Measurements from ENCODE around the gene KIF19. TPM values are rescaled to one million over a fixed set of nuclear protein-coding genes. Genes with fewer than 3 reads are reported as not detected.

Gene KIF19
- polyA plus RNA-seq, 3 donors = not detected

DNA sequence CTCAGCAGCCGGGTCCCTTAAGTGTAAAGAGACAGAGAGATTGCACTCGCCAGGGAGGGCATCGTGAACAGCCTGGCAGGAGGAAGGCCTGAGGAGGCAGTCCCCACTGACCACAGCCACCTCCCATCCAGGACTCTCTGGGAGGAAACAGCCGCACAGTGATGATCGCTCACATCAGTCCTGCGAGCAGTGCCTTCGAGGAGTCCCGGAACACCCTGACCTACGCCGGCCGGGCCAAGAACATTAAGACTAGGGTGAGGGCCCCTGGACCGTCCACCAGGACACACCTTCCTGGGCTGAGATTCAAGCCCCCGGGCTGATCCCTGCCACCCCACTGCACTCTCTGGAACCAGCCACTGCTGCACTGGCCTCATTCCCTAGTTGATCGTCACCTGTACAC is 21.6 kb downstream of the KIF19 start:
- WGBS (ENCODE audit: insufficient coverage) = 86% methylated on average over 11 of the region's 14 CpGs
- no peak overlapping the region for H3K4me3 Mint-ChIP-seq
- H3K4me1 ChIP-seq (ENCODE audit: control insufficient read depth in 1 of 2, insufficient read depth in 2 of 2, low read length in 2 of 2) = no peaks in the 10 kb centered on the region
- no peak overlapping the region for H3K4me3 ChIP-seq (replicated peaks in 1 of 3; ENCODE audit: low read depth in 2 of 3, low read length in 3 of 3)
- no peaks in the 10 kb centered on the region for H3K36me3 ChIP-seq (replicated peaks in 1 of 2; ENCODE audit: control insufficient read depth in 1 of 2, insufficient read depth in 2 of 2, low read length in 2 of 2)
- no peaks in the 10 kb centered on the region for H3K4me1 Mint-ChIP-seq
- H3K36me3 Mint-ChIP-seq = no peaks in the 10 kb centered on the region
- H3K9me3 ChIP-seq (replicated peaks in 1 of 2; ENCODE audit: control insufficient read depth in 1 of 2, insufficient read depth in 1 of 2, low read length in 2 of 2) = peaks cover 0 to 3% of the 10 kb centered on the region in 2 donors
- H4K20me1 ChIP-seq (ENCODE audit: insufficient read depth, low read length) = no peaks in the 10 kb centered on the region
- H3K27me3 Mint-ChIP-seq (ENCODE audit: low read depth in 3 of 3) = peaks cover 29 to 40% (median 33%) of the 10 kb centered on the region in 3 donors
- no peak overlapping the region for H3K9ac ChIP-seq (ENCODE audit: insufficient read depth, low read length, poor library complexity, severe bottlenecking)
- intact Hi-C loops (cut with micrococcal nuclease) = no loop called here
- H3K9me3 Mint-ChIP-seq = peaks cover 0 to 2% (median 0%) of the 10 kb centered on the region in 7 donors
- TF ChIP-seq, protein P1, sequence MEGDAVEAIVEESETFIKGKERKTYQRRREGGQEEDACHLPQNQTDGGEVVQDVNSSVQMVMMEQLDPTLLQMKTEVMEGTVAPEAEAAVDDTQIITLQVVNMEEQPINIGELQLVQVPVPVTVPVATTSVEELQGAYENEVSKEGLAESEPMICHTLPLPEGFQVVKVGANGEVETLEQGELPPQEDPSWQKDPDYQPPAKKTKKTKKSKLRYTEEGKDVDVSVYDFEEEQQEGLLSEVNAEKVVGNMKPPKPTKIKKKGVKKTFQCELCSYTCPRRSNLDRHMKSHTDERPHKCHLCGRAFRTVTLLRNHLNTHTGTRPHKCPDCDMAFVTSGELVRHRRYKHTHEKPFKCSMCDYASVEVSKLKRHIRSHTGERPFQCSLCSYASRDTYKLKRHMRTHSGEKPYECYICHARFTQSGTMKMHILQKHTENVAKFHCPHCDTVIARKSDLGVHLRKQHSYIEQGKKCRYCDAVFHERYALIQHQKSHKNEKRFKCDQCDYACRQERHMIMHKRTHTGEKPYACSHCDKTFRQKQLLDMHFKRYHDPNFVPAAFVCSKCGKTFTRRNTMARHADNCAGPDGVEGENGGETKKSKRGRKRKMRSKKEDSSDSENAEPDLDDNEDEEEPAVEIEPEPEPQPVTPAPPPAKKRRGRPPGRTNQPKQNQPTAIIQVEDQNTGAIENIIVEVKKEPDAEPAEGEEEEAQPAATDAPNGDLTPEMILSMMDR (IDR thresholded peaks at IDR 0.05) = no peak
- no peak overlapping the region for H3K4me2 ChIP-seq (replicated peaks; ENCODE audit: extremely low read depth, low read length, poor library complexity, severe bottlenecking)
- H2AFZ ChIP-seq (ENCODE audit: insufficient read depth, low read depth, low read length, poor library complexity, severe bottlenecking) = no peak overlapping the region
- peaks cover 8 to 24% of the 10 kb centered on the region in 2 donors for H3K27me3 ChIP-seq (ENCODE audit: control insufficient read depth in 2 of 2, insufficient read depth in 2 of 2, low read length in 2 of 2)
- no peak overlapping the region for H3K27ac Mint-ChIP-seq
- no peak for DNase-seq
- no peaks in the 10 kb centered on the region for H3K79me2 ChIP-seq (ENCODE audit: insufficient read depth, low read length)
- no peak overlapping the region for H3K27ac ChIP-seq (ENCODE audit: low read depth in 1 of 2, low read length in 2 of 2)

DNA sequence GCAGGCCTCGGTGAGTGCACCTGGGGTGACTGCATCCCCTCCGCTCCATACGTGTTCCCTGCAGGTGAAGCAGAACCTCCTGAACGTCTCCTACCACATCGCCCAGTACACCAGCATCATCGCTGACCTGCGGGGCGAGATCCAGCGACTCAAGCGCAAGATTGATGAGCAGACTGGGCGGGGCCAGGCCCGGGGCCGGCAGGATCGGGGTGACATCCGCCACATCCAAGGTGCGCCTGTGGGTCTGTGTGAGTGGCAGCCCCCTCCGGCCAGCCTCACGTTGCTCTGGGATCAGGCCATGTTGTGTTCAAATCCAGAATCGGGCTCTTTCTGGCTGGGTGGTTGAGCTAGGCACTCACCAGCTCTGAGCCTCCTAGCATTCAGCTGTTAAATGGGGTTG is 23.1 kb downstream of the KIF19 start:
- H3K27ac ChIP-seq (ENCODE audit: low read depth in 1 of 2, low read length in 2 of 2) = no peak overlapping the region
- TF ChIP-seq, protein P1 (IDR thresholded peaks at IDR 0.05) = no peak
- peaks cover 44 to 53% (median 45%) of the 10 kb centered on the region in 3 donors for H3K27me3 Mint-ChIP-seq (ENCODE audit: low read depth in 3 of 3)
- peaks cover 0 to 3% of the 10 kb centered on the region in 2 donors for H3K4me1 ChIP-seq (ENCODE audit: control insufficient read depth in 1 of 2, insufficient read depth in 2 of 2, low read length in 2 of 2)
- H3K4me3 ChIP-seq (replicated peaks in 1 of 3; ENCODE audit: low read depth in 2 of 3, low read length in 3 of 3) = no peak overlapping the region
- no peaks in the 10 kb centered on the region for H3K36me3 ChIP-seq (replicated peaks in 1 of 2; ENCODE audit: control insufficient read depth in 1 of 2, insufficient read depth in 2 of 2, low read length in 2 of 2)
- peaks cover 0 to 3% of the 10 kb centered on the region in 2 donors for H3K9me3 ChIP-seq (replicated peaks in 1 of 2; ENCODE audit: control insufficient read depth in 1 of 2, insufficient read depth in 1 of 2, low read length in 2 of 2)
- H3K27me3 ChIP-seq (ENCODE audit: control insufficient read depth in 2 of 2, insufficient read depth in 2 of 2, low read length in 2 of 2) = peaks cover 13 to 37% of the 10 kb centered on the region in 2 donors
- no peaks in the 10 kb centered on the region for H3K79me2 ChIP-seq (ENCODE audit: insufficient read depth, low read length)
- H3K27ac Mint-ChIP-seq = peak overlapping the region in 1 of 7 donors; percentile 58
- H3K9me3 Mint-ChIP-seq = peaks cover 0 to 7% (median 0%) of the 10 kb centered on the region in 7 donors
- DNase-seq = no peak
- intact Hi-C loops (cut with micrococcal nuclease) = no loop called here
- H3K4me3 Mint-ChIP-seq = peak overlapping the region in 1 of 2 donors; percentile 10
- WGBS (ENCODE audit: insufficient coverage) = 89% methylated on average over 19 of the region's 19 CpGs
- H4K20me1 ChIP-seq (ENCODE audit: insufficient read depth, low read length) = no peaks in the 10 kb centered on the region
- peaks cover 4% of the 10 kb centered on the region for H3K4me1 Mint-ChIP-seq
- no peak overlapping the region for H3K9ac ChIP-seq (ENCODE audit: insufficient read depth, low read length, poor library complexity, severe bottlenecking)
- H3K4me2 ChIP-seq (replicated peaks; ENCODE audit: extremely low read depth, low read length, poor library complexity, severe bottlenecking) = no peak overlapping the region
- H3K36me3 Mint-ChIP-seq = no peaks in the 10 kb centered on the region
- H2AFZ ChIP-seq (ENCODE audit: insufficient read depth, low read depth, low read length, poor library complexity, severe bottlenecking) = no peak overlapping the region

Measured in CD14-positive monocyte (primary cell).